ENCODE results near the gene USP9Y.
"Not testable (repeated sequence)": the region's sequence is repeated elsewhere in the genome, so short reads cannot be mapped to it uniquely, and the experiment has no call there.

USP9Y gene

GRCh38 chrY:12701181-12701695 lies at the start of gene USP9Y:
TSS of gene USP9Y (plus strand) at chrY:12701231. CDS start at chrY:12709448, 8,217 bp downstream.
- Histone ChIP-seq H3K27me3 (ENCODE audit: control insufficient read depth in 2 of 2, insufficient read depth in 2 of 2, low read length in 2 of 2) (no peaks in the 10 kb centered on the region), H3K4me1 (ENCODE audit: control insufficient read depth in 2 of 2, insufficient read depth in 2 of 2, low read length in 2 of 2) (no peaks in the 10 kb centered on the region), H3K9me3 (ENCODE audit: control insufficient read depth in 2 of 2, low read length in 2 of 2) (no peaks in the 10 kb centered on the region), H3K27ac (ENCODE audit: low read depth in 2 of 2, low read length in 2 of 2) (no peak within 1 kb of the TSS), H3K9ac (ENCODE audit: low read depth in 1 of 2, low read length in 2 of 2) (no peak within 1 kb of the TSS), H3K4me3 (ENCODE audit: low read length in 2 of 2) (no peak within 1 kb of the TSS), H3K36me3 (ENCODE audit: control insufficient read depth in 2 of 2, insufficient read depth in 2 of 2, low read length in 2 of 2) (no peaks in the 10 kb centered on the region)

- Histone ChIP-seq H3K4me3 (ENCODE audit: low read length in 2 of 2) (no peak overlapping the region), H3K9me3 (ENCODE audit: control insufficient read depth in 2 of 2, low read length in 2 of 2) (no peaks in the 10 kb centered on the region), H3K36me3 (ENCODE audit: control insufficient read depth in 2 of 2, insufficient read depth in 2 of 2, low read length in 2 of 2) (no peaks in the 10 kb centered on the region), H3K4me1 (ENCODE audit: control insufficient read depth in 2 of 2, insufficient read depth in 2 of 2, low read length in 2 of 2) (no peaks in the 10 kb centered on the region), H3K9ac (ENCODE audit: low read depth in 1 of 2, low read length in 2 of 2) (no peak overlapping the region), H3K27me3 (ENCODE audit: control insufficient read depth in 2 of 2, insufficient read depth in 2 of 2, low read length in 2 of 2) (no peaks in the 10 kb centered on the region), H3K27ac (ENCODE audit: low read depth in 2 of 2, low read length in 2 of 2) (no peak overlapping the region)
Observed at GRCh38 chrY:12651621-12652036, 49.4 kb upstream of the USP9Y start.

GRCh38 chrY:12661745-12662681 lies 39.0 kb upstream of the USP9Y start:
- H3K9me3 ChIP-seq (ENCODE audit: control insufficient read depth in 2 of 2, low read length in 2 of 2), result no peaks in the 10 kb centered on the region
- H3K9ac ChIP-seq (ENCODE audit: low read depth in 1 of 2, low read length in 2 of 2), result no peak overlapping the region
- no peaks in the 10 kb centered on the region for H3K27me3 ChIP-seq (ENCODE audit: control insufficient read depth in 2 of 2, insufficient read depth in 2 of 2, low read length in 2 of 2)
- H3K4me3 ChIP-seq (ENCODE audit: low read length in 2 of 2), result no peak overlapping the region
- no peak overlapping the region for H3K27ac ChIP-seq (ENCODE audit: low read depth in 2 of 2, low read length in 2 of 2)
- H3K36me3 ChIP-seq (ENCODE audit: control insufficient read depth in 2 of 2, insufficient read depth in 2 of 2, low read length in 2 of 2), result no peaks in the 10 kb centered on the region
- H3K4me1 ChIP-seq (ENCODE audit: control insufficient read depth in 2 of 2, insufficient read depth in 2 of 2, low read length in 2 of 2), result no peaks in the 10 kb centered on the region

GRCh38 chrY:12662745-12663591 lies 38.1 kb upstream of the USP9Y start:
- H3K9ac ChIP-seq (ENCODE audit: low read depth in 1 of 2, low read length in 2 of 2), result no peak overlapping the region

GRCh38 chrY:12663845-12664244 lies 37.2 kb upstream of the USP9Y start:
- not testable (repeated sequence) for H3K36me3 ChIP-seq (ENCODE audit: control insufficient read depth in 2 of 2, insufficient read depth in 2 of 2, low read length in 2 of 2); H3K27me3 ChIP-seq (ENCODE audit: control insufficient read depth in 2 of 2, insufficient read depth in 2 of 2, low read length in 2 of 2); H3K27ac ChIP-seq (ENCODE audit: low read depth in 2 of 2, low read length in 2 of 2); H3K4me3 ChIP-seq (ENCODE audit: low read length in 2 of 2); H3K9me3 ChIP-seq (ENCODE audit: control insufficient read depth in 2 of 2, low read length in 2 of 2); H3K9ac ChIP-seq (ENCODE audit: low read depth in 1 of 2, low read length in 2 of 2); H3K4me1 ChIP-seq (ENCODE audit: control insufficient read depth in 2 of 2, insufficient read depth in 2 of 2, low read length in 2 of 2)

More at GRCh38 chrY:12662745-12663591, 38.1 kb upstream of the USP9Y start:
- no peaks in the 10 kb centered on the region for H3K4me1 ChIP-seq (ENCODE audit: control insufficient read depth in 2 of 2, insufficient read depth in 2 of 2, low read length in 2 of 2)
- no peaks in the 10 kb centered on the region for H3K36me3 ChIP-seq (ENCODE audit: control insufficient read depth in 2 of 2, insufficient read depth in 2 of 2, low read length in 2 of 2)
- H3K27me3 ChIP-seq (ENCODE audit: control insufficient read depth in 2 of 2, insufficient read depth in 2 of 2, low read length in 2 of 2), result no peaks in the 10 kb centered on the region
- H3K27ac ChIP-seq (ENCODE audit: low read depth in 2 of 2, low read length in 2 of 2), result no peak overlapping the region
- H3K9me3 ChIP-seq (ENCODE audit: control insufficient read depth in 2 of 2, low read length in 2 of 2), result no peaks in the 10 kb centered on the region
- no peak overlapping the region for H3K4me3 ChIP-seq (ENCODE audit: low read length in 2 of 2)

GRCh38 chrY:12678111-12678510 lies 22.9 kb upstream of the USP9Y start:
- Histone ChIP-seq H3K36me3 (ENCODE audit: control insufficient read depth in 2 of 2, insufficient read depth in 2 of 2, low read length in 2 of 2) (no peaks in the 10 kb centered on the region), H3K9me3 (ENCODE audit: control insufficient read depth in 2 of 2, low read length in 2 of 2) (no peaks in the 10 kb centered on the region), H3K4me3 (ENCODE audit: low read length in 2 of 2) (no peak overlapping the region), H3K27ac (ENCODE audit: low read depth in 2 of 2, low read length in 2 of 2) (no peak overlapping the region), H3K4me1 (ENCODE audit: control insufficient read depth in 2 of 2, insufficient read depth in 2 of 2, low read length in 2 of 2) (no peaks in the 10 kb centered on the region), H3K27me3 (ENCODE audit: control insufficient read depth in 2 of 2, insufficient read depth in 2 of 2, low read length in 2 of 2) (no peaks in the 10 kb centered on the region), H3K9ac (ENCODE audit: low read depth in 1 of 2, low read length in 2 of 2) (no peak overlapping the region)

GRCh38 chrY:12681535-12681934 lies 19.5 kb upstream of the USP9Y start:
- no peak overlapping the region for H3K4me3 ChIP-seq (ENCODE audit: low read length in 2 of 2)
- H3K4me1 ChIP-seq (ENCODE audit: control insufficient read depth in 2 of 2, insufficient read depth in 2 of 2, low read length in 2 of 2), result no peaks in the 10 kb centered on the region
- H3K36me3 ChIP-seq (ENCODE audit: control insufficient read depth in 2 of 2, insufficient read depth in 2 of 2, low read length in 2 of 2), result no peaks in the 10 kb centered on the region
- no peaks in the 10 kb centered on the region for H3K9me3 ChIP-seq (ENCODE audit: control insufficient read depth in 2 of 2, low read length in 2 of 2)
- no peak overlapping the region for H3K9ac ChIP-seq (ENCODE audit: low read depth in 1 of 2, low read length in 2 of 2)
- no peak overlapping the region for H3K27ac ChIP-seq (ENCODE audit: low read depth in 2 of 2, low read length in 2 of 2)
- no peaks in the 10 kb centered on the region for H3K27me3 ChIP-seq (ENCODE audit: control insufficient read depth in 2 of 2, insufficient read depth in 2 of 2, low read length in 2 of 2)

GRCh38 chrY:12688337-12688736 lies 12.7 kb upstream of the USP9Y start:
- Histone ChIP-seq H3K27ac (ENCODE audit: low read depth in 2 of 2, low read length in 2 of 2) (no peak overlapping the region), H3K9ac (ENCODE audit: low read depth in 1 of 2, low read length in 2 of 2) (no peak overlapping the region), H3K36me3 (ENCODE audit: control insufficient read depth in 2 of 2, insufficient read depth in 2 of 2, low read length in 2 of 2) (no peaks in the 10 kb centered on the region), H3K4me1 (ENCODE audit: control insufficient read depth in 2 of 2, insufficient read depth in 2 of 2, low read length in 2 of 2) (no peaks in the 10 kb centered on the region), H3K27me3 (ENCODE audit: control insufficient read depth in 2 of 2, insufficient read depth in 2 of 2, low read length in 2 of 2) (no peaks in the 10 kb centered on the region), H3K4me3 (ENCODE audit: low read length in 2 of 2) (no peak overlapping the region), H3K9me3 (ENCODE audit: control insufficient read depth in 2 of 2, low read length in 2 of 2) (no peaks in the 10 kb centered on the region)

GRCh38 chrY:12700087-12700486 lies 944 bp upstream of the USP9Y start:
- no peak overlapping the region for H3K27ac ChIP-seq (ENCODE audit: low read depth in 2 of 2, low read length in 2 of 2)
- no peak overlapping the region for H3K4me3 ChIP-seq (ENCODE audit: low read length in 2 of 2)
- no peaks in the 10 kb centered on the region for H3K36me3 ChIP-seq (ENCODE audit: control insufficient read depth in 2 of 2, insufficient read depth in 2 of 2, low read length in 2 of 2)
- H3K9me3 ChIP-seq (ENCODE audit: control insufficient read depth in 2 of 2, low read length in 2 of 2), result no peaks in the 10 kb centered on the region
- no peaks in the 10 kb centered on the region for H3K4me1 ChIP-seq (ENCODE audit: control insufficient read depth in 2 of 2, insufficient read depth in 2 of 2, low read length in 2 of 2)
- no peak overlapping the region for H3K9ac ChIP-seq (ENCODE audit: low read depth in 1 of 2, low read length in 2 of 2)
- H3K27me3 ChIP-seq (ENCODE audit: control insufficient read depth in 2 of 2, insufficient read depth in 2 of 2, low read length in 2 of 2), result no peaks in the 10 kb centered on the region

GRCh38 chrY:12702174-12702573 lies 1.1 kb downstream of the USP9Y start:
- H3K36me3 ChIP-seq (ENCODE audit: control insufficient read depth in 2 of 2, insufficient read depth in 2 of 2, low read length in 2 of 2), result no peaks in the 10 kb centered on the region
- H3K27ac ChIP-seq (ENCODE audit: low read depth in 2 of 2, low read length in 2 of 2), result no peak overlapping the region
- no peak overlapping the region for H3K4me3 ChIP-seq (ENCODE audit: low read length in 2 of 2)
- H3K4me1 ChIP-seq (ENCODE audit: control insufficient read depth in 2 of 2, insufficient read depth in 2 of 2, low read length in 2 of 2), result no peaks in the 10 kb centered on the region
- no peaks in the 10 kb centered on the region for H3K27me3 ChIP-seq (ENCODE audit: control insufficient read depth in 2 of 2, insufficient read depth in 2 of 2, low read length in 2 of 2)
- no peak overlapping the region for H3K9ac ChIP-seq (ENCODE audit: low read depth in 1 of 2, low read length in 2 of 2)
- no peaks in the 10 kb centered on the region for H3K9me3 ChIP-seq (ENCODE audit: control insufficient read depth in 2 of 2, low read length in 2 of 2)
